MM.1S (cell line): ENCODE results near the gene DLL4.

Source experiments
- DNase-seq: peaks from one replicate; pipeline ENCODE4 v3.0.0-alpha.2; 2015
- H2AFZ ChIP-seq: fragments of 300-600 bp; sonication (generic); 2 replicates; pipeline ENCODE4 v1.6.0; 2016; ENCODE audit warnings: antibody characterized with exemption, low read length
- H3F3A ChIP-seq: fragments of 300-600 bp; sonication (generic); 2 replicates; pipeline ENCODE4 v1.6.1; 2016; ENCODE audit warnings: mild to moderate bottlenecking, antibody characterized with exemption, low read length, moderate library complexity, mixed read lengths; ENCODE audit not compliant: insufficient read depth
- H3K27ac ChIP-seq: fragments of 300-600 bp; sonication (generic); 2 replicates; pipeline ENCODE4 v1.5.1; 2016; ENCODE audit warnings: mild to moderate bottlenecking, low read length
- H3K27me3 ChIP-seq: fragments of 300-600 bp; sonication (generic); replicated peaks from 2 replicates; pipeline ENCODE4 v1.6.0; 2016; ENCODE audit warnings: low read length; ENCODE audit not compliant: insufficient read depth
- H3K36me3 ChIP-seq: fragments of 300-600 bp; sonication (generic); replicated peaks from 2 replicates; pipeline ENCODE4 v1.6.1; 2016; ENCODE audit warnings: mild to moderate bottlenecking, low read length, mixed read lengths; ENCODE audit not compliant: insufficient read depth
- H3K4me1 ChIP-seq: fragments of 300-600 bp; sonication (generic); 2 replicates; pipeline ENCODE4 v1.6.1; 2016; ENCODE audit warnings: low read length, mixed read lengths
- H3K4me2 ChIP-seq: fragments of 300-600 bp; sonication (generic); 2 replicates; pipeline ENCODE4 v1.6.0; 2016; ENCODE audit warnings: low read depth, low read length
- H3K4me3 ChIP-seq: fragments of 300-600 bp; sonication (generic); 2 replicates; pipeline ENCODE4 v1.5.1; 2016; ENCODE audit warnings: low read length, mixed read lengths
- H3K79me2 ChIP-seq: fragments of 300-600 bp; sonication (generic); 2 replicates; pipeline ENCODE4 v1.6.1; 2016; ENCODE audit warnings: mixed run types, low read length, mixed read lengths
- H3K9ac ChIP-seq: fragments of 300-600 bp; sonication (generic); 2 replicates; pipeline ENCODE4 v1.6.1; 2016; ENCODE audit warnings: low read length, mixed read lengths
- H3K9me2 ChIP-seq: fragments of 300-600 bp; sonication (generic); replicated peaks from 2 replicates; pipeline ENCODE4 v1.6.1; 2016; ENCODE audit warnings: mild to moderate bottlenecking, low read length, mixed read lengths; ENCODE audit not compliant: insufficient read depth
- H3K9me3 ChIP-seq: fragments of 300-600 bp; sonication (generic); replicated peaks from 2 replicates; pipeline ENCODE4 v1.6.1; 2016; ENCODE audit warnings: mild to moderate bottlenecking, low read length, mixed read lengths; ENCODE audit not compliant: insufficient read depth
- H4K20me1 ChIP-seq: fragments of 300-600 bp; sonication (generic); 2 replicates; pipeline ENCODE4 v1.6.1; 2016; ENCODE audit warnings: mild to moderate bottlenecking, low read length, moderate library complexity, mixed read lengths; ENCODE audit not compliant: insufficient read depth
- EZH2 ChIP-seq: fragments of 300-600 bp; sonication (generic); optimal IDR thresholded peaks from 2 replicates; pipeline ENCODE3; 2017; ENCODE audit warnings: low read depth, mild to moderate bottlenecking, antibody characterized with exemption, low read length, mixed read lengths
- EZH2phosphoT487 ChIP-seq: fragments of 300-600 bp; sonication (generic); IDR thresholded peaks from 2 replicates; pipeline ENCODE4 v1.6.1; 2018; ENCODE audit warnings: antibody characterized with exemption, low read length
- TF ChIP-seq, protein P1 (sequence below): fragments of 300-600 bp; sonication (generic); IDR thresholded peaks from 2 replicates; pipeline ENCODE4 v1.5.1; 2016; ENCODE audit warnings: antibody characterized with exemption, low read length, mixed read lengths

Gene DLL4

DNA sequence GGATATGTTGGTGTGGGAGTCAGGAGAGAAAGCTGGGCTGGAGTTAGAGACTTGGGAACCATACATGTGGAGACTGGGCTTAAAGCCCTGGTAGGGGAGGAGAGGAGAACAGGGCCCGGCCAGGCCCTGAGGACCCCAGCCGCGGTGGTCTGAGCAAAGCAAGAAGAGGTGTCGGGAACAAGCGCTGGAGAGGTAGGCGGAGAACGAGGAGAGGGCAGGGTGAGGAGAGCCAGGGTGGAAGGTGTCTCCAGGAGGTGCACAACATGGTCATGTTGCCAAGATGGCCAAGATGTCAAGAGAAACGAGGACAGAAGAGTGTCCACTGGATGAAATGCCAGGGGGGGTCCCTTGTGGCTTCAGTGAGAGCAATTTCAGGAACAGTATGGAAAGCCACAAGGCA, 29.6 kb downstream of the DLL4 start:
- no peaks in the 10 kb centered on the region for H4K20me1 ChIP-seq
- no peaks in the 10 kb centered on the region for H3K36me3 ChIP-seq
- H3K9me3 ChIP-seq, result no peaks in the 10 kb centered on the region
- no peak overlapping the region for H3K27ac ChIP-seq
- no peaks in the 10 kb centered on the region for H3K27me3 ChIP-seq
- no peak for TF ChIP-seq EZH2phosphoT487
- TF ChIP-seq, protein P1, sequence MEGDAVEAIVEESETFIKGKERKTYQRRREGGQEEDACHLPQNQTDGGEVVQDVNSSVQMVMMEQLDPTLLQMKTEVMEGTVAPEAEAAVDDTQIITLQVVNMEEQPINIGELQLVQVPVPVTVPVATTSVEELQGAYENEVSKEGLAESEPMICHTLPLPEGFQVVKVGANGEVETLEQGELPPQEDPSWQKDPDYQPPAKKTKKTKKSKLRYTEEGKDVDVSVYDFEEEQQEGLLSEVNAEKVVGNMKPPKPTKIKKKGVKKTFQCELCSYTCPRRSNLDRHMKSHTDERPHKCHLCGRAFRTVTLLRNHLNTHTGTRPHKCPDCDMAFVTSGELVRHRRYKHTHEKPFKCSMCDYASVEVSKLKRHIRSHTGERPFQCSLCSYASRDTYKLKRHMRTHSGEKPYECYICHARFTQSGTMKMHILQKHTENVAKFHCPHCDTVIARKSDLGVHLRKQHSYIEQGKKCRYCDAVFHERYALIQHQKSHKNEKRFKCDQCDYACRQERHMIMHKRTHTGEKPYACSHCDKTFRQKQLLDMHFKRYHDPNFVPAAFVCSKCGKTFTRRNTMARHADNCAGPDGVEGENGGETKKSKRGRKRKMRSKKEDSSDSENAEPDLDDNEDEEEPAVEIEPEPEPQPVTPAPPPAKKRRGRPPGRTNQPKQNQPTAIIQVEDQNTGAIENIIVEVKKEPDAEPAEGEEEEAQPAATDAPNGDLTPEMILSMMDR, result no peak
- no peak for TF ChIP-seq EZH2
- H3K9me2 ChIP-seq, result no peaks in the 10 kb centered on the region
- H3K79me2 ChIP-seq, result peaks cover 8% of the 10 kb centered on the region; the same call in 1 of the 2 replicates
- no peak overlapping the region for H3K4me2 ChIP-seq
- no peak for DNase-seq
- H3F3A ChIP-seq, result no peaks in the 10 kb centered on the region
- no peak overlapping the region for H3K4me3 ChIP-seq
- H2AFZ ChIP-seq, result no peak overlapping the region
- H3K4me1 ChIP-seq, result peaks cover 7% of the 10 kb centered on the region; the same call in 1 of the 2 replicates
- no peak overlapping the region for H3K9ac ChIP-seq

GRCh38 chr15:40959331-40960141, 30.4 kb downstream of the DLL4 start:
- Histone ChIP-seq H3K9me3 (no peaks in the 10 kb centered on the region), H3K27ac (no peak overlapping the region), H3F3A (no peaks in the 10 kb centered on the region), H4K20me1 (no peaks in the 10 kb centered on the region), H3K27me3 (no peaks in the 10 kb centered on the region), H3K36me3 (no peaks in the 10 kb centered on the region), H3K79me2 (no peaks in the 10 kb centered on the region), H2AFZ (no peak overlapping the region), H3K4me2 (no peak overlapping the region), H3K9me2 (no peaks in the 10 kb centered on the region), H3K4me3 (no peak overlapping the region), H3K4me1 (no peaks in the 10 kb centered on the region), H3K9ac (no peak overlapping the region)
- no peak for DNase-seq
- TF ChIP-seq EZH2 (no peak), EZH2phosphoT487 (no peak)
- TF ChIP-seq, protein P1, result no peak

- no peak for DNase-seq
- Histone ChIP-seq H3K79me2 (no peaks in the 10 kb centered on the region), H3K9me2 (no peaks in the 10 kb centered on the region), H2AFZ (no peak overlapping the region), H4K20me1 (no peaks in the 10 kb centered on the region), H3K4me2 (no peak overlapping the region), H3K4me1 (no peaks in the 10 kb centered on the region), H3K36me3 (no peaks in the 10 kb centered on the region), H3K9ac (no peak overlapping the region), H3F3A (no peaks in the 10 kb centered on the region), H3K4me3 (no peak overlapping the region), H3K27me3 (no peaks in the 10 kb centered on the region), H3K27ac (no peak overlapping the region), H3K9me3 (no peaks in the 10 kb centered on the region)
- TF ChIP-seq, protein P1, result no peak
- no peak for TF ChIP-seq EZH2
- TF ChIP-seq EZH2phosphoT487, result no peak
These were observed 31.2 kb downstream of the DLL4 start for GRCh38 chr15:40960151-40960885.
